ENCODE data around the gene SPO11.

The SPO11 gene

GRCh38 chr20:57329608-57330221, at the start of gene SPO11:
Gene SPO11, plus strand, starts transcription at chr20:57329803. Its CDS starts 65 bp downstream, at chr20:57329868.
- FAIRE-seq, result no peak
- no peak for DNase-seq (ENCODE audit: low spot score)

- DNase-seq (ENCODE audit: low spot score), result no peak
- no peak for FAIRE-seq
Measured at GRCh38 chr20:57280221-57280620, 49.4 kb upstream of the SPO11 start.

GRCh38 chr20:57281900-57282299, 47.7 kb upstream of the SPO11 start:
- DNase-seq (ENCODE audit: low spot score), result no peak
- no peak for FAIRE-seq

- FAIRE-seq (no peak), DNase-seq (ENCODE audit: low spot score) (no peak)
Measured at GRCh38 chr20:57282670-57283361, 46.8 kb upstream of the SPO11 start.

DNA sequence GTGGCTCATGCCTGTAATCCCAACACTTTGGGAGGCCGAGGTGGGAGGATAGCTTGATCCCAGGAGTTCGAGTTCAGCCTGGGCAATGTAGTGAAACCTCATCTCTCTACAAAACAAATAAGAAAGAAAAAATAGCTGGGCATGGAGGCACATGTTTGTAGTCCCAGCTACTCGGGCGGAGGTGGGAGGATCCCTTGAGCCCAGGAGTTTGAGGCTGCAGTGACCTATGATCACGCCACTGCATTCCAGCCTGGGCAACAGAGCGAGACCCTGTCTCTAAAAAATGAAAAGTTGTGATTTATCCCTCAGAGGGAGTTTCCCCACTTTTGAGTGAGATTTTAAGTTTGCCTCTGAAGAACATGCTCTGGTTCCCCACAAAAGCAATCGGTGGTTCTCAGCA, 45.7 kb upstream of the SPO11 start:
- DNase-seq (ENCODE audit: low spot score) (no peak), FAIRE-seq (no peak)

GRCh38 chr20:57287007-57287880, 42.4 kb upstream of the SPO11 start:
- DNase-seq (ENCODE audit: low spot score) (no peak), FAIRE-seq (no peak)

GRCh38 chr20:57287901-57288300, 41.7 kb upstream of the SPO11 start:
- no peak for FAIRE-seq

GRCh38 chr20:57288651-57289277, 40.8 kb upstream of the SPO11 start:
- DNase-seq (ENCODE audit: low spot score), result no peak
- FAIRE-seq, result no peak

More at GRCh38 chr20:57287901-57288300, 41.7 kb upstream of the SPO11 start:
- no peak for DNase-seq (ENCODE audit: low spot score)

- DNase-seq (ENCODE audit: low spot score), result no peak
- FAIRE-seq, result no peak
Measured at GRCh38 chr20:57289391-57290177, 40.0 kb upstream of the SPO11 start.

DNA sequence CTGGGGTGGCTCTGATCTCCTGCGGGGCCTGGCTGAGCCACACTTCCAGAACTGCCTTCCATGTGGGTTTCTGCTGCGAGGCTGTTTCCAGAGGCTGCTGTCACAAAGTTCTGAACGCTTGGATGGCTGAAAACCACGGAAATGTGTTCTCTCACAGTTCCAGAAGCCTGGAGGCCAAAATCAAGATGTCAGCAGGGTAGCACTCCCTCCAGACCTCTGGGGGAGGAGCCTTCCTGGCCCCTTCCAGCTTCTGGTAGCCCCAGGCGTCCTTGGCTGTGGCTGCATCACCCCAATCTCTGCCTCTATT, 39.5 kb upstream of the SPO11 start:
- DNase-seq (ENCODE audit: low spot score) (no peak), FAIRE-seq (no peak)

- no peak for DNase-seq (ENCODE audit: low spot score)
- FAIRE-seq, result no peak
Measured at GRCh38 chr20:57291003-57291402, 38.6 kb upstream of the SPO11 start.

DNA sequence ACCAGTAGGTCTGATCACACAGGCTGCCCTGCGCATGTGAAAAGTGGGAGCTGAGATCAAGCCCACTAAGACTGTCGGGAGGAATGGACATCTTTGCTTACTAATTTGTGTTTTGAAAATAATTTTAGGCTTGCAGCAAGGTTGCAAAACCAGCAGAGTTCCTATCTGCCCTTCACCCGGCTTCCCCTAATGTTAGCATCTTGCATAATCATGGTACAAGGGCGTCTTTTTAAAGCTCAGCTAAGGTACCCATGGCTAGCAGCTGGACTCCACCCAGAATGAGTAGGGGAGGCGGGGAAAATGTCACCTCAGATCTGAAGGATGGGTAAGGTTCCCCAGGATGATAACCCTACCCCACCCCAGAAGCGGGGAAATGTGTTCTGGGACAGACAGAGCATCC, 37.9 kb upstream of the SPO11 start:
- DNase-seq (ENCODE audit: low spot score), result no peak

GRCh38 chr20:57292611-57293010, 37.0 kb upstream of the SPO11 start:
- no peak for DNase-seq (ENCODE audit: low spot score)
- FAIRE-seq, result no peak

More for the DNA sequence above, 37.9 kb upstream of the SPO11 start:
- no peak for FAIRE-seq

DNA sequence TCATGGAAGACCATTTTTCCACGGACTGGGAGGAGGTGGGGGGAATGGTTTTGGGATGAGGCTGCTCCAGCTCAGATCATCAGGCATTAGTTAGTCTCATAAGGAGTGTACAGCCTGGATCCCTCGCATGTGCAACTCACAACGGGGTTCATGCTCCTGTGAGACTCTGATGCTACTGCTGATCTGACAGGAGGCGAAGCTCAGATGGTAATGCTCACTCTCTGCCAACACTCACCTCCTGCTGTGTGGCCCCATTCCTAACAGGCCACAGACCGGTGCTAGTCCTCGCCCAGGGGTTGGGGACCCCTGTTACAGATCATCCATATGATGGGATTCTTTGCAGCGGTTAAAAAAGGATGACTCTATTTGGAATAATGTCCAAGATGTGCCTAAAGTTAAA, 35.6 kb upstream of the SPO11 start:
- FAIRE-seq (no peak), DNase-seq (ENCODE audit: low spot score) (no peak)

DNA sequence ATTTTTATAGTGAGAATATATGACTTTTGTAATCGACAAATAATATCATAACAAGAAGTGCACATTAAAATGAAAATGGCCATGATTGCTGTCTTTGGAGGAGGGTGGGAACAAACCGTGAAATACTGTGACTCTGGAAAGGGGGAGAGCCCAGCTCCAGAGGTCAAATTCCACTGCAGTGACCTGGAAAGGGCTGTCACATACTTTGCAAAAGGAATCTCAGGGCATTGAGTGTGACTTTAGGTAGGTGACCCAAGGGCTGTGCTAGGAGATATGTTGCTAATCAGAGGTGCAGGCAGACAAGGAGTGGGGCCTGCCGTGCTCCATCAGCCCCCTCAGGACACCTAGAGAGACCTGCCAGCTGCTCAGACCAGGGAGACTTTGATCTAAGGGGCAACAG, 35.1 kb upstream of the SPO11 start:
- DNase-seq (ENCODE audit: low spot score), result no peak
- FAIRE-seq, result no peak

DNA sequence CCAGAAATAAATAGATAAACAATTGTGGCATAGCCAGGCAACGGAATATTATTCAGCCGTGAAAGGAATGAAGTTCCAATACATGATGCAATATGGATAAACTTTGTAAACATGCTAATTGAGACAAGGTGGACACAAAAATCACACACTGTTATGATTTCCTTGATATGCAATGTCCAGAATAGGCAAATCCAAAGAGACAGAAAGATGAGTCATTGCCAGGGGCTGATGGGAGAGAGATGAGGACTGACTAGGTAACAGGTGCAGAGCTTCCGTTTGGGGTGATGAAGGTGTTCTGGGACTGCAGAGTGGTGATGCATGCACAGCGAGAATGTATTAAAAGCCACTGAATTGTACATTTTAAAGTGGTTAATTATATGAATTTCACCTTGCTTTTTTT, 31.1 kb upstream of the SPO11 start:
- DNase-seq (ENCODE audit: low spot score), result no peak
- FAIRE-seq, result no peak

- FAIRE-seq, result no peak
- DNase-seq (ENCODE audit: low spot score), result no peak
Measured at GRCh38 chr20:57301026-57301425, 28.6 kb upstream of the SPO11 start.

- FAIRE-seq (no peak), DNase-seq (ENCODE audit: low spot score) (no peak)
Measured at GRCh38 chr20:57306747-57307146, 22.9 kb upstream of the SPO11 start.

GRCh38 chr20:57308451-57309271, 20.9 kb upstream of the SPO11 start:
- DNase-seq (ENCODE audit: low spot score) (no peak), FAIRE-seq (no peak)

- no peak for DNase-seq (ENCODE audit: low spot score)
- no peak for FAIRE-seq
Measured at GRCh38 chr20:57309544-57310115, 20.0 kb upstream of the SPO11 start.

Data from RCC 7860 (cell line).